ENCODE results near the gene ADAM10.

The ADAM10 gene

DNA sequence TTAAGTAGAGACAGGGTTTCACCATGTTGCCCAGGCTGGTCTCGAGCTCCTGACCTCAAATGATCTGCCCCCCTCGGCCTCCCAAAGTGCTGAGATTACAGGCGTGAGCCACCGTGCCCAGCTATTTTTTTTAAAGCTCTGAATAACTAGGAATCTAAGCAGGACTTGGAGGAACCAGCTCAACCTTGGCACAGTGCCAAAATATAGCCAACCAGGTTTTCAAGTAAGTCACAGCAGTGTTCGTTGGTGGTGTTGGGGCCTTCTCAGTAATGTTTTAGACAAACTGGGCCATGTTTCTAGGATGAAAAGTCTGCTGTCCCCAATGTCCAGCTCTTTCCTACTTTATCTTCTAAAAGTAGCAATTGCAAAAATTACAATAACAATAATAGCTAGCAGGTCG lies 6.4 kb upstream of the ADAM10 start:
- H3K4me3 ChIP-seq (ENCODE audit: low read length in 2 of 2), result no peak overlapping the region
- no peak overlapping the region for H3K9ac ChIP-seq (ENCODE audit: low read length in 2 of 2)
- H3K27me3 ChIP-seq (ENCODE audit: control insufficient read depth in 1 of 2, insufficient read depth in 2 of 2, low read length in 2 of 2), result no peaks in the 10 kb centered on the region
- H3K9me3 ChIP-seq (ENCODE audit: control insufficient read depth in 2 of 2, low read length in 2 of 2), result no peaks in the 10 kb centered on the region
- H3K4me1 ChIP-seq (ENCODE audit: control insufficient read depth, insufficient read depth, low read length), result no peaks in the 10 kb centered on the region
- H3K27ac ChIP-seq (ENCODE audit: low read length), result no peak overlapping the region
- H3K36me3 ChIP-seq (ENCODE audit: control insufficient read depth in 2 of 2, insufficient read depth in 2 of 2, low read length in 2 of 2), result no peaks in the 10 kb centered on the region

DNA sequence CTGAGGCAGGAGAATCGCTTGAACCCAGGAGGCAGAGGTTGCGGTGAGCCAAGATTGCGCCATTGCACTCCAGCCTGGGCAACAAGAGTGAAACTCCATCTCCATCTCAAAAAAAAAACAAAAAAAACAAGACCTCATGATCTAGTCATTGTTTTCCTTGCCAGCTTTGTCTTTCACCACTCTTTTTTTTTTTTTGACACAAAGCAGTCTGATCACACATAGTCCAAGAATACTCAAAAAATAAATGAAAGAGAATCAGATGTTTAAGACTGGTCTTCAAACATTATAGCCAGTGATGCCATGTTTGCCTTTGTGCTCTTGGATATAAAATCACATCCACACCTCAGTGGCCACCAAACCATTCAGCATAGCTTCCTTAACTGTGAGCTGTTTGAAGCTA lies 5.8 kb upstream of the ADAM10 start:
- H3K27me3 ChIP-seq (ENCODE audit: control insufficient read depth in 1 of 2, insufficient read depth in 2 of 2, low read length in 2 of 2), result no peaks in the 10 kb centered on the region
- H3K4me1 ChIP-seq (ENCODE audit: control insufficient read depth, insufficient read depth, low read length), result peaks cover 3% of the 10 kb centered on the region
- H3K9ac ChIP-seq (ENCODE audit: low read length in 2 of 2), result no peak overlapping the region
- no peaks in the 10 kb centered on the region for H3K9me3 ChIP-seq (ENCODE audit: control insufficient read depth in 2 of 2, low read length in 2 of 2)
- no peak overlapping the region for H3K4me3 ChIP-seq (ENCODE audit: low read length in 2 of 2)
- no peaks in the 10 kb centered on the region for H3K36me3 ChIP-seq (ENCODE audit: control insufficient read depth in 2 of 2, insufficient read depth in 2 of 2, low read length in 2 of 2)
- no peak overlapping the region for H3K27ac ChIP-seq (ENCODE audit: low read length)

DNA sequence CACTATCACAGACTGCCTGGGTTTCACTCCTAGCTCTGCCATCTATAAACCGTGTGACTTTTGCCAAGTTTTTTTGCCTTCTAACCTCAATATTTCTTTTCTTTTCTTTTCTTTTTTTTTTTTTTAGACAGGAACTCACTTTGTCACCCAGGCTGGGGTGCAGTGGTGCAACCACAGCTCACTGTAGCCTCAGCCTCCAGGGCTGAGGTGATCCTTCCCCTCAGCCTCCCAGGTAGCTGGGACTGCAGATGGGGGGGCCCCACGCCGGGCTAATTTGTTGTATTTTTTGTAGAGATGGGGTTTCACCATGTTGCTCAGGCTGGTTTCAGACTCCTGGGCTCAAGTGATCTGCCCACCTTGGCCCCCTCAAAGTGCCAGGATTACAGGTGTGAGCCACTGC lies 3.2 kb upstream of the ADAM10 start:
- Histone ChIP-seq H3K9me3 (ENCODE audit: control insufficient read depth in 2 of 2, low read length in 2 of 2) (no peaks in the 10 kb centered on the region), H3K27ac (ENCODE audit: low read length) (no peak overlapping the region), H3K4me1 (ENCODE audit: control insufficient read depth, insufficient read depth, low read length) (peaks cover 3% of the 10 kb centered on the region), H3K4me3 (ENCODE audit: low read length in 2 of 2) (no peak overlapping the region), H3K36me3 (ENCODE audit: control insufficient read depth in 2 of 2, insufficient read depth in 2 of 2, low read length in 2 of 2) (no peaks in the 10 kb centered on the region), H3K27me3 (ENCODE audit: control insufficient read depth in 1 of 2, insufficient read depth in 2 of 2, low read length in 2 of 2) (no peaks in the 10 kb centered on the region), H3K9ac (ENCODE audit: low read length in 2 of 2) (no peak overlapping the region)

DNA sequence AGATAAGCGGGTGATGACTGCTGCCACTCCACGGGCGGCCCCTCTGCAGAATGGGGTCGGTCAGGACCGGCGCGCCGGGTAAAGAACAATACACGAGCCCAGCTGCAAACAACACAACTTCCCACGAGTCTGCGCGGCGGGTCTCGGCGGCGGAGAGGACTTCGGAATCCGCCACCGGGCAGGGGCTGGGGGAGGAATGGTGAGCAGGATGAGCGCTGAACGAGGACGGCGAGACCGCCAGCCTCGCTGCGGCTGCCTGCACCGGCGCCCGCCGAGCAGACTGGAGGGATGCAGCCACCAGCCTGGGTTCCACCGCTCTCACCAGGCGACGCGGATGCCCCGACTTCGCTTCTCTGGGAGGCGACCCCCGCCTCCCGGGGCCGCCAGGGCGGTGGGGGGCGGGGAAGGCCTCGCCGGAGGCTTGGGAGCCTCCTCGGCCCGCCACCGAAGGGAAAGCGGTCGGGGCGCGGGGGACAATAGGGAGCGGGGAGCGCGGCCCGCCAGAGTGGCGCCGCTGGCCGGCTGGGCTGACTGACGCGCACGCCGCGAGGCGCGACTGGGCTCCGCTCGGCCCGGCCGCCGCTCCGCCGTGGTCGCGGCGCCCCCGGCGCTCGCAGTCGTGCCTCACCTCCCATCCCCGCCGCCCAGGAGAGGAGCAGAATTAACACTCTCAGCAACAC lies 515 bp downstream of the ADAM10 start:
- Histone ChIP-seq H3K27ac (ENCODE audit: low read length) (peak overlapping the region; percentile 84), H3K36me3 (ENCODE audit: control insufficient read depth in 2 of 2, insufficient read depth in 2 of 2, low read length in 2 of 2) (no peaks in the 10 kb centered on the region), H3K9ac (ENCODE audit: low read length in 2 of 2) (peak overlapping the region; percentile 58 to 84), H3K4me3 (ENCODE audit: low read length in 2 of 2) (peak overlapping the region; percentile 67 to 91), H3K4me1 (ENCODE audit: control insufficient read depth, insufficient read depth, low read length) (peaks cover 7% of the 10 kb centered on the region), H3K9me3 (ENCODE audit: control insufficient read depth in 2 of 2, low read length in 2 of 2) (no peaks in the 10 kb centered on the region), H3K27me3 (ENCODE audit: control insufficient read depth in 1 of 2, insufficient read depth in 2 of 2, low read length in 2 of 2) (no peaks in the 10 kb centered on the region)

DNA sequence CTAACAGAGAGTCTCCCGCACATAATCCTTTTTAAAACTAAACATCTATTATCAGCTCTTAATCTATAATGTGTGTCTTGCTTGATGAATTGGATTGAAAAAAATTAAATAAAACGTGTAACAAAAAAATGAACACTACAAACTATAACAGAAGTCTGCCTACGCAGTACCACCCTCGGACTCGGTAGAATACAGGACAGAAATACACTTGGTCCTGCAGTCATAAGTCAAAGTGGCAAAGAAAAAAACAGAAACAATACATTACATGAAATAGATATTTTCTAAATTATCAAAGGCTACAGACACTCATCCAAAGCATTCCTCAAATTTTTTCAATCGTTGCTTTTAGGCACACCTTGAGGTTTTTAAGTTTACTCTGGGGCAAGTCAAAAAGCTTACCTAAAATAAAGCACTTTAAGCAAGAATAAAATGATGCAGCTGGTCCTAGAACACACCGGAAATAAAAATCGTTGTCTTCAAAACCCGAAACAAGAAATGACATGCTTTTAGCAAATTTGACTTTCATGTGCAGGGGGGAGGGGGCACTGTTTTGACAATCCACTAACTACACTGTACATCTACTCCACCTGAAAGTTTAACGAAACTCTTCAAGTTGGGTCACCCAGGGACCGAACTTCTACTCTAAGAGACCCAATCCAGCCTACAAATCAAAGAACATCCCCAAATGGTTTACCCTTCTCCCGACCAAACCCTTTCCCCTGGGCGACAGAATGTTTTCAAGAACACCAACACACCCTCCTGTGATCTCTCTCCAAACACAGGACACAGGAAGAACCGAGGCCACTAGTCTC lies 1.3 kb downstream of the ADAM10 start:
- Histone ChIP-seq H3K9me3 (ENCODE audit: control insufficient read depth in 2 of 2, low read length in 2 of 2) (no peaks in the 10 kb centered on the region), H3K4me1 (ENCODE audit: control insufficient read depth, insufficient read depth, low read length) (peaks cover 7% of the 10 kb centered on the region), H3K36me3 (ENCODE audit: control insufficient read depth in 2 of 2, insufficient read depth in 2 of 2, low read length in 2 of 2) (no peaks in the 10 kb centered on the region), H3K27ac (ENCODE audit: low read length) (peak overlapping the region; percentile 84), H3K9ac (ENCODE audit: low read length in 2 of 2) (peak overlapping the region; percentile 58 to 84), H3K27me3 (ENCODE audit: control insufficient read depth in 1 of 2, insufficient read depth in 2 of 2, low read length in 2 of 2) (no peaks in the 10 kb centered on the region), H3K4me3 (ENCODE audit: low read length in 2 of 2) (peak overlapping the region; percentile 67 to 91)

DNA sequence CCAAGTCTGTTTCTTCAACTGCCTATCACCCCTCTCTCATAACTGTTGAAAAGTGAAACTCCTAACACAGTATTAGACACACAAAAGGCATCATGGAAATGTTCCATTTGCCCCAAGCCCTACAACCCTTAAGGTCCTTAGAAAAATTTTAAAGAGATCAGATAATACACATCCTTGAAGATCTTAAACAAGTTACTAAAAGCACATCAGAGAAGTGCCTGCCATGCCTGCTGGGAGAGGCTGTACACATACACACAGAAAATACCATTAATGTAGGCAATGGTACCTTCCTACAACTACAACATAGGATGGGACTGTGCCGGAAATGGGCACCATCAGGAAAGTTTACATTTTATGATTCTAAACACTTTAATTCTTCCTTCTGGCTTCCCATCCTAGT lies 3.3 kb downstream of the ADAM10 start:
- Histone ChIP-seq H3K36me3 (ENCODE audit: control insufficient read depth in 2 of 2, insufficient read depth in 2 of 2, low read length in 2 of 2) (no peaks in the 10 kb centered on the region), H3K27me3 (ENCODE audit: control insufficient read depth in 1 of 2, insufficient read depth in 2 of 2, low read length in 2 of 2) (no peaks in the 10 kb centered on the region), H3K9me3 (ENCODE audit: control insufficient read depth in 2 of 2, low read length in 2 of 2) (no peaks in the 10 kb centered on the region), H3K27ac (ENCODE audit: low read length) (no peak overlapping the region), H3K4me1 (ENCODE audit: control insufficient read depth, insufficient read depth, low read length) (peaks cover 7% of the 10 kb centered on the region), H3K4me3 (ENCODE audit: low read length in 2 of 2) (peak overlapping the region in 1 of 2 donors; percentile 9), H3K9ac (ENCODE audit: low read length in 2 of 2) (no peak overlapping the region)

DNA sequence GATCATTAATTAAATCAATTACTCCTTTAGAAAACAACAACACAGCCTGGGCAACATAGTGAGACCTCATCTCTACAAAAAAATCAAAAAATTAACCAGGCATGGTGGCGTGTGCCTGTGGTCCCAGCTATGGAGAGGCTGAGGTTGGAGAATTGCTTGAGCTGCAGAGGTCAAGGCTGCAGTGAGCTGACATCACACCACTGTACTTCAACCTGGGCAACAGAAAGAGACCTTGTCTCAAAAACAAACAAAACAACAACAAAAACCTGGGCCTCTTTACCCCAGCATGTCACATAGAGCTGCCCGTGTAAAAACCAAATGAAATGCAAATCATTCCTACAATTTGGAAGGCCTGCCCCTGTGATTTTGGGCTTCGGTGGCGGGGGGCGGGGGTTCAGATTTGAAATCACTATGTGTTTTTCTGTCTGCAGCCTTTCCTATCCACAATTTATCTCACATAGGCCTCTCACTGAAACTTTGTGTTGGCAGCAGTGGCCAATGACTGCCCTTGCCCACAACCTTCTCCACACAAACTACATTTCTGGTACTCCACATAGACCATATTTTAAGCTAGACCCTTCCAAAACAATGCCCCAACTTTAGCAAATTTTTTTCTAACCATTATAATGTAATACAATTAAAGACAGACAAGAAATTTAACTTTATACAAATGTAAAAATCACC lies 6.5 kb downstream of the ADAM10 start:
- Histone ChIP-seq H3K36me3 (ENCODE audit: control insufficient read depth in 2 of 2, insufficient read depth in 2 of 2, low read length in 2 of 2) (no peaks in the 10 kb centered on the region), H3K27me3 (ENCODE audit: control insufficient read depth in 1 of 2, insufficient read depth in 2 of 2, low read length in 2 of 2) (no peaks in the 10 kb centered on the region), H3K27ac (ENCODE audit: low read length) (no peak overlapping the region), H3K4me1 (ENCODE audit: control insufficient read depth, insufficient read depth, low read length) (peaks cover 4% of the 10 kb centered on the region), H3K9ac (ENCODE audit: low read length in 2 of 2) (no peak overlapping the region), H3K9me3 (ENCODE audit: control insufficient read depth in 2 of 2, low read length in 2 of 2) (no peaks in the 10 kb centered on the region), H3K4me3 (ENCODE audit: low read length in 2 of 2) (no peak overlapping the region)

DNA sequence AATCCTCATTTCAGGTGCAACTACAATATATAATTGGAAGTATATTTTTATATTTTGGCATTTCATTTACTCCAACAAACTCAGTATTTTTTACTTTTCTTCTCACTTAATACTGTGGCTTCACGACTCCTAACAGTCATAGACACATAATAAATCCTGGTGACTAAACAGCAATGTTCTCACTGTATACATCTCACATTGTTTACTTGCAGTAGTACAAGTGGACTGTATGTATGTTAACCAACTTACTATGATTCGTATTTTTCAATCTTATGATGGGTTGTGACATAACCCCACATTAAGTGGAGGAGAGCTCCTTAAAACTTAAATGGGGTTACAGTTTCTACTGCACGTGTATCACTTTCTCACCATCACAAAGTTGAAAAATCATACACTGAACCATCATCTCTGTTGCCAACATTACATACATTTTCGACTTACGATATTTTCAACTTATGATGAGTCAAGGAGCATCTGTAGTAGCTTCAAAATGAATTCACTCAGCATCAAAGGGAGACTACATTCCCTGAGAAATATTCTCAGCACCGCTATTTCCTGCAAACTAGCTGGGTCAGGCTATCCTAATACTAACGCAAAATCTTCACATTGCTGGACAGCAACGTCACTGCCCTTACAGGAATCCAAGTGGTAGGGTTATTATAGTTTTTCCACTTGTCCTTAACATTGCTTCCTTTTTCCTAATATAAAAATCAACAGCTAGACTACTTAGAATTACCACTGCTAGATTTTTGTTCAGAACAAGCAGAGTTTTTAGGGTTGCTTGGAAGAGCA lies 7.3 kb downstream of the ADAM10 start:
- Histone ChIP-seq H3K4me1 (ENCODE audit: control insufficient read depth, insufficient read depth, low read length) (peaks cover 4% of the 10 kb centered on the region), H3K4me3 (ENCODE audit: low read length in 2 of 2) (no peak overlapping the region), H3K27me3 (ENCODE audit: control insufficient read depth in 1 of 2, insufficient read depth in 2 of 2, low read length in 2 of 2) (no peaks in the 10 kb centered on the region), H3K27ac (ENCODE audit: low read length) (no peak overlapping the region), H3K9ac (ENCODE audit: low read length in 2 of 2) (no peak overlapping the region), H3K36me3 (ENCODE audit: control insufficient read depth in 2 of 2, insufficient read depth in 2 of 2, low read length in 2 of 2) (no peaks in the 10 kb centered on the region), H3K9me3 (ENCODE audit: control insufficient read depth in 2 of 2, low read length in 2 of 2) (no peaks in the 10 kb centered on the region)

DNA sequence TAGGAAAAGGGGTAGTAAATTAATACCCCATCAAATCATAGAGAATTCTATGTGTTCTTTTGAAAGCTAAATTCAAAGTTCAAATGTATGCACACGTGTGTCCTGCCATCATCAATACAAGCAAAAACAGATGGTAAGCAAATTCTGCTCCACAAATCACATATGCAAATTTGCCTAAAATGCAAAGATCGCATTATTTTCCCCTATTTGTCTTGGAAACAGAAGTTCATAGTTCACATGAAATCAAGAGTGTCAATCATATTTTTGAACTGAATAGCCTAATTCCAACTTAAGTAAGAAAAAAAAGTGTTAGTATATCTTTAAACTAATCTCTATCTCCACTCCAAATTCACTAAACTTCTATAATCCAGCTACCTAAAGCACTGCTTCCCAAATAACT lies 8.5 kb downstream of the ADAM10 start:
- no peaks in the 10 kb centered on the region for H3K4me1 ChIP-seq (ENCODE audit: control insufficient read depth, insufficient read depth, low read length)
- H3K27me3 ChIP-seq (ENCODE audit: control insufficient read depth in 1 of 2, insufficient read depth in 2 of 2, low read length in 2 of 2), result no peaks in the 10 kb centered on the region
- no peak overlapping the region for H3K9ac ChIP-seq (ENCODE audit: low read length in 2 of 2)
- no peaks in the 10 kb centered on the region for H3K36me3 ChIP-seq (ENCODE audit: control insufficient read depth in 2 of 2, insufficient read depth in 2 of 2, low read length in 2 of 2)
- H3K9me3 ChIP-seq (ENCODE audit: control insufficient read depth in 2 of 2, low read length in 2 of 2), result no peaks in the 10 kb centered on the region
- H3K4me3 ChIP-seq (ENCODE audit: low read length in 2 of 2), result no peak overlapping the region
- H3K27ac ChIP-seq (ENCODE audit: low read length), result no peak overlapping the region

DNA sequence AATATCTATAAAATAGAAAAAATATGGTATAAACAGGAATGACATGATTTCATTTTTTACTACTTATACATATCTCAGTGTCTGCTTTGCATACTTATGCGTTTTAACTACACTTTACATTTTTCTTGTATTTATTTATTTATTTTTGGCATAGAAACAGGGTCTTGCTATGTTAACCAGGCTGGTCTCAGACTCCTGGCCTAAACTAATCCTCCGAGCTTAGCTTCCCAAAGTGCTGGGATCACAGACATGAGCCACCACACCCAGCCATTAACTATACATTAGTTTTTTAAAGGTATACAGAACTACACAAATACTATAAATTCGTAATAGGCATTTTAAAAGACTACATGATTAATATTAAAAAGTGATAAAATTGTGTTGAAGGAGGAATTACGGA lies 9.1 kb downstream of the ADAM10 start:
- Histone ChIP-seq H3K27ac (ENCODE audit: low read length) (no peak overlapping the region), H3K4me3 (ENCODE audit: low read length in 2 of 2) (no peak overlapping the region)

More for the DNA sequence above, 9.1 kb downstream of the ADAM10 start:
- Histone ChIP-seq H3K9me3 (ENCODE audit: control insufficient read depth in 2 of 2, low read length in 2 of 2) (no peaks in the 10 kb centered on the region), H3K9ac (ENCODE audit: low read length in 2 of 2) (no peak overlapping the region), H3K36me3 (ENCODE audit: control insufficient read depth in 2 of 2, insufficient read depth in 2 of 2, low read length in 2 of 2) (no peaks in the 10 kb centered on the region), H3K4me1 (ENCODE audit: control insufficient read depth, insufficient read depth, low read length) (no peaks in the 10 kb centered on the region), H3K27me3 (ENCODE audit: control insufficient read depth in 1 of 2, insufficient read depth in 2 of 2, low read length in 2 of 2) (no peaks in the 10 kb centered on the region)
